D721Med (cell line): ENCODE measurements around the gene SARM1.

Experiments
- DNase-seq: peaks from one replicate; pipeline ENCODE4 v3.0.0; 2011; ENCODE audit warnings: low spot score; ENCODE audit not compliant: insufficient read length
- FAIRE-seq: peaks from 2 replicates; lab custom pipeline; 2011; peaks lifted over from hg19 to GRCh38; lab: Jason Lieb, UNC
- TF ChIP-seq, protein P1 (sequence below): IDR thresholded peaks from 2 replicates; pipeline ENCODE4 v1.5.1; 2012; ENCODE audit warnings: mild to moderate bottlenecking, control low read depth; ENCODE audit not compliant: insufficient read depth; ENCODE audit errors: missing control alignments

SARM1 gene

DNA sequence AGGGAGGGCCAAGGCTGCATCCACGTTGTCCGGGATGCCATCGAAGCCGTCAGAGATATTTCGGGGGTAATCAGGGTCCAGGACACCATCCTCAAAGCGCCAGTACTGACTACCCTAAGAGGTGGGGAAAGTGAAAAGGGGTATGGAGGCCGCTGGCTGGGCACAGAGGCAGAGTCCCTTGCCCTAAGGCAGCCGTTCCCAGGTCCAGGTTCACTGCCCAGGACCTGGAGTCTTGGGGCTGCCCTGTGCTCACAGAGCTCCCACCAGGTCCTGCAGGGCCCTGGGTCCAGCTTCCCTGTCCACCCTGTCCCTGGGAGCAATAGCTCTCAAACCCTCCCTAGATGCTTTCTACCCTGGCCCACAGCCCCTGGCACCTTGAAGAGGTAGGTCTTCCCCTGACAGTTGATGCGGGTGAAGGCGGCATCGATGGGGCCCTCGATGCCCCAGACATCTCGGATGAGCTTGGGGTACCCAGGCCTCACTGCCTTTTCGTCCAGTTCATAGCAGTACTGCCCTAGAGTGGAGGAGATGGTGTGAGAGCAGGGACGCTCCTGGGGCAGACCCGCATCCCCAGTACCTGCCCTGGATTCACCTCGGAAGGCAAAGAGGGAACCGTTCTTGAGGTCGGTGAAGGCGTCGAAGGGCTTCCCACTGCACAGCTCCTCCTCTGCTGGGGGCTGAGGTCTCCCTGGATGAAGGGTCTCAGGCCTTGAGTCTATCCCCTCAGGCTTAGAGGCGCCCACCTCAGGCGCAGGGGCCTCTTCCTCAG lies 2.4 kb upstream of the SARM1 start:
- FAIRE-seq = no peak
- no peak for DNase-seq
- TF ChIP-seq, protein P1, sequence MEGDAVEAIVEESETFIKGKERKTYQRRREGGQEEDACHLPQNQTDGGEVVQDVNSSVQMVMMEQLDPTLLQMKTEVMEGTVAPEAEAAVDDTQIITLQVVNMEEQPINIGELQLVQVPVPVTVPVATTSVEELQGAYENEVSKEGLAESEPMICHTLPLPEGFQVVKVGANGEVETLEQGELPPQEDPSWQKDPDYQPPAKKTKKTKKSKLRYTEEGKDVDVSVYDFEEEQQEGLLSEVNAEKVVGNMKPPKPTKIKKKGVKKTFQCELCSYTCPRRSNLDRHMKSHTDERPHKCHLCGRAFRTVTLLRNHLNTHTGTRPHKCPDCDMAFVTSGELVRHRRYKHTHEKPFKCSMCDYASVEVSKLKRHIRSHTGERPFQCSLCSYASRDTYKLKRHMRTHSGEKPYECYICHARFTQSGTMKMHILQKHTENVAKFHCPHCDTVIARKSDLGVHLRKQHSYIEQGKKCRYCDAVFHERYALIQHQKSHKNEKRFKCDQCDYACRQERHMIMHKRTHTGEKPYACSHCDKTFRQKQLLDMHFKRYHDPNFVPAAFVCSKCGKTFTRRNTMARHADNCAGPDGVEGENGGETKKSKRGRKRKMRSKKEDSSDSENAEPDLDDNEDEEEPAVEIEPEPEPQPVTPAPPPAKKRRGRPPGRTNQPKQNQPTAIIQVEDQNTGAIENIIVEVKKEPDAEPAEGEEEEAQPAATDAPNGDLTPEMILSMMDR = no peak

DNA sequence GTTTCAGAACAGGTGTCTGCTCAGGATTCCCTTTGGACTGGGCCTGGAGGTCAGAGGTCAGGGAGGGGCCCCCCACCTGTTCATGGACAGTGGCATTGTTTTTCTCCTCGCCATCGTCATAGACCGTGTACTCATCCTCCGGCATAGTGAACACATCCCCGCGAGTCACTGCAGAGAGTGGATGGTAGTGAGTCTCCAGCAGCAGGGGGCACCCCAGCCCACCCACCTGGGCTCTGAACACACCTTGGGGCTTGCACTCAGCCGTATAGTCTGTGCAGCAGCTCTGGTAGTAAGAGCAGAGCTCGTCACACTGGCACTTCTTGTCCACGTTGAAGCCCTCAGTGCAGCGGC lies 1.8 kb upstream of the SARM1 start:
- no peak for FAIRE-seq
- DNase-seq = no peak
- TF ChIP-seq, protein P1 = peak; percentile 22

DNA sequence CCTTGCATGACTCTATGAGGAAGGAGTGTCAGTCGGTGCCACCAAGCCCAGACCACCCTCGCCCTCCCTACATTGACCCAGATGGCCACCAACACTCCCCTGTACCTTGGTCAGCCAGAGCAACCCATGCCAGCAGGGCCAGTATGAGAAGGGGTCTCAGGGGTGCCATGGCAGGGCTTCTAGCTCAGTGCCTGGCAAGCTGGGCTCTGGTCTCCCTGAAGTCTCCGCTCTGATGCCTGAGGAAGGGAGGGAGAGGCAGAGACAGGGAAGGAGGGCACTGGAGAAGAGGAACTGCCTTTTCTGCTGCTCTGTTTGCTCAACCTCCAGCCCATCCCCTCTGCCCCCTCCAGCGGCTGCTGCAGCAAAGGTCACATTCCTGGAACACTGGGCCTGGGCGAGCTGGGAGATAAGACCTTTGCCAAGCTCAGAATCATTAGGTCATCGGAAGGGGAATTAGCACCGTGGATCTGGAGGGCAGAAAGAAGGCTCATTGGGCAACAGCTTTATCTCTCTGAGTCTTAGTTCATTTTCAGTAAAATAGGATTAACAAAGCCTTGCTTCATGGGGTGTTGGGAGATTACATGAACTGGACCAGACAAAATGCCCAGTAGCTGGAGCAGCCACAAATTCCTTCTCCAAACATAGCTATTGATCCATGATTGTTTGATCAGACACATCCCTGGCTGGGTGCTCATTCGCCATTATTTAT lies 1.3 kb upstream of the SARM1 start, which contains the start of gene VTN:
Gene VTN, minus strand, starts transcription at position 273 of the 709 bp plus-strand sequence. Its CDS starts 104 bp downstream, at position 169.
- DNase-seq (peak; percentile 63), FAIRE-seq (no peak)

DNA sequence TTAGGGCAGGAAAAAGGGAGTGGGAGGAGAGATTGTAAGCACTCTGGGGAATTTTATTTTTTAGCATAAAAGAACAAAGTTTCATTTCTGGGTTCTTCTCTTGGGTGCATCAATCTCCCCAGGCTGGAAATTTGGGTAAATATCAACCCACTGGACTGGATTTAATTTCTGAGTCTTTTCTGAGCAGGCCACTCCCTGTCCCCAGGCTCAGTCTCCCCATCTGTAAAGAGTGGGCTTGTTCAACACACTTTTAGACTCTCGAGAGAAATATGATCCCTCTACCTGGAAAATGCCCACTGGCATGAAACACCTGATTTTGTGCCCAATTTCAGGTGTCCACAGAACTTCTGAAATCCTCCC lies 770 bp upstream of the SARM1 start:
- DNase-seq = no peak
- FAIRE-seq = no peak
- TF ChIP-seq, protein P1 = no peak

More for the DNA sequence above, 1.3 kb upstream of the SARM1 start, which contains the start of gene VTN:
- TF ChIP-seq, protein P1 = no peak

DNA sequence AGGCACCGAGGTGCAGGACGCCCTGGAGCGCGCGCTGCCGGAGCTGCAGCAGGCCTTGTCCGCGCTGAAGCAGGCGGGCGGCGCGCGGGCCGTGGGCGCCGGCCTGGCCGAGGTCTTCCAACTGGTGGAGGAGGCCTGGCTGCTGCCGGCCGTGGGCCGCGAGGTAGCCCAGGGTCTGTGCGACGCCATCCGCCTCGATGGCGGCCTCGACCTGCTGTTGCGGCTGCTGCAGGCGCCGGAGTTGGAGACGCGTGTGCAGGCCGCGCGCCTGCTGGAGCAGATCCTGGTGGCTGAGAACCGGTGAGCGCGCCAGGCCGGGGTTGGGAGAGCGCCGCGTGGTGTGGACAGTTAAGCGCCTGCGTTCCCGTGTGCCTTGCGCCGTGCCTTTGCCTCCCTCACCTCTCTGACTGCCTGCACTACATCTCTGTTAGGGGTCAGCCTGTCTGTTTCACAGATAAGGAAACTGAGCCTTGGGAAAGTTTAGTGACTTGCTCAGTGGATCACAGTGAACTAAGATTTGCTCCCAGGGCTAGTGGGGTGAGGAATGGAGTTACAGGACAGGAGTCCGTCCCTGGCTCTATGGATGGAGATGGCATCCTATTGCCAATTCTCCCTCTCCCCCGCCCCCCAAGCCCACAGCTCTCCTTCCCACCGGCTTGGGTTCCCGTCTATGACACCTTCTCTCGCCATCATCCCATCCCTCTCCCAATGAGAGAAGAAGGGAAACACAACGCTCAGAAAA lies 880 bp downstream of the SARM1 start:
- DNase-seq (no peak), FAIRE-seq (no peak)
- TF ChIP-seq, protein P1 = no peak

DNA sequence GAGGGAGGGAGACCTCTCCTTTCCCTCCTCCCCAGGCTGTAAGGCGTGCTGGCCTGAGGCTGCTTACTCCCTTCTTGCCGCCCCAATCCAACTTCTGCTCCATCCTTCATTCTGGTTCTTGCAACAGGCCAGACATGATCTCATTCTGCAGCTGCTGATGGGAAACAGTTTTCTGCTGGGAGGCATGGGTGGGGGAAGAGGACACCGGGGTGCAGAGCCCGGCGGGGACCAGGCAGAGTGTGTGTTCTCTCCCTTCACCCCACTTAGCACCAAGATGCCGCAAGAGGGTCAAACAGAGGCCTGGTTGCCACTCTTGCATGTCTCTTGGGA lies 1.4 kb downstream of the SARM1 start:
- no peak for FAIRE-seq
- TF ChIP-seq, protein P1 = no peak
- DNase-seq = no peak
